Right hindlimb (tissue), 1 donor: Measurements from ENCODE around the gene RPRD1A.
"Not testable (repeated sequence)": the region's sequence is repeated elsewhere in the genome, so short reads cannot be mapped to it uniquely, and the experiment has no call there.

Experiments
- DNase-seq: peaks from one replicate; pipeline ENCODE4 v3.0.0-alpha.2; 2018

Gene RPRD1A

DNA sequence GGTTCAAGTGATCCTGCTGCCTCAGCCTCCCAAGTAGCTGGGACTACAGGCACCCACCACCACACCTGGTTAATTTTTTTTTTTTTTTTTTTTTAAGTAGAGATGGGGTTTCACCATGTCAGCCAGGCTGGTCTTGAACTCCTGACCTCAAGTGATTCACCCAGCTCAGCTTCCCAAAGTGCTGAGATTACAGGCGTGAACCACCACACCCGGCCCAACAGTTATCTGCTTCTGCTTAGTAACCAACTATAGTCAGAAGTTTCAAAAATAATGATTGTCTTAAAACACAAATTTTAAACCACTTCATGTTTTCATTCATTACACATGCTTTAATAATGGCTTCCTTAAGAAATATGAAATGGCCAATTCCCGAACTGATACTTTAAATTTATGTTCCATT, 43.1 kb downstream of the RPRD1A start:
- DNase-seq, result not testable (repeated sequence)

DNA sequence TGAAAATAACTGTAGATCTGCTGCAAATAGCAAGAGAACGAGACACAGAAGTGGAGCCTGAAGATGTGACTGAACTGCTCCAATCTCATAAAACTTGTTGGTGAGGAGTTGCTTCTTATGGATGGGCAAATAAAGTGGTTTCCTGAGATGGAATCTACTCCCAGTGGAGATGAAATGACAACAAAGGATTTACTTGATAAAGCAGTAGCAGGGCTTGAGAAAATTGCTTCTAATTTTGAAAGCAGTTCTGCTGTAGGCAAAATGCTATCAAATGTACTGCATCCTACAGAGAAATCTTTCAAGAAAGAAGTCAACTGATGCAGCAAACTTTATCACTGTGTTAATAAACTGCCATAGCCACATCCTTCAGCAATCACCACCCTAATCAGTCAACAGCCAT, 44.0 kb downstream of the RPRD1A start:
- no peak for DNase-seq

DNA sequence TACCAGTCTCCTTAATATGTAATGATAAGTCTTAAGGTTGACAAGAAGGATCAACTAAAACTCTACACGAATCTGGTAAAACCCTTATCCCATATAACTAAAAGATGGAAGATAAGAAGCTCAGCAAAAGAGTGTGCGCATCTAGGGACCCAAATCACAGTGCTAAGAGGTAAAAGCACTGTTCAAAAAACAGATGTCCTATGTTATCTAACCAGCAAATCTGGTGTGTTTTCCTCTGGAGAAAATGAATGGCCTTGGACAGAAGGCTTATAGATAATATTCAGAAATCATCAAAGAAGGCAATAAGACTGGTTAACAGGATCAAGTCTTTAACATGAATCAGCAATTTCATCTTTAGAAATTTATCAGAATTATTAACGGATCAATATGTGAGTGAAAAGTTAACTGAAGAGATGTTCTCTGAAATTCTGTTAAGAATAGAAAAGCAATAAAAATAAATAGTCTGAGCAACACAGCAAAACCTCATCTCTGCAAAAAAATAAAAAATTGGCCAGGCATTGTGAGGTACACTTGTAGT, 47.1 kb downstream of the RPRD1A start:
- no peak for DNase-seq

DNA sequence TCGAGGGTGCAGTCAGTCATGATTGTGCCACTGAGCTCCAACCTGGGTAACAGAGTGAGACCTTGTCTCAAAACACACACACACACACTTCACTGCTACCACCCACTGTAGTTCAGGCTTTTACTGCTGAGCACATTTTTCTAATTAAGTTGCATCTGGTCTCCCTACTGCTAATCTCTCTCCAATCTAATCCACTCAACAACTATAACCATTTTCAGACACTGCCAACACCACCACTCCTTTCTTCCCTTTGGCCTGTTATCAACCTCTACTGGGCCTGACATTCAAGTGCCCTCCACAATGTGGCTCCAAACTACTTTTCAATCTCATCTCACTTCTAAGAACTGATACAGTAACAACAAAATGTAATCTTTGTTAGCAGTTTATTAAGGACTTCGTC, 50.1 kb downstream of the RPRD1A start:
- no peak for DNase-seq

GRCh38 chr18:36015629-36016028, 51.7 kb downstream of the RPRD1A start:
- no peak for DNase-seq

DNA sequence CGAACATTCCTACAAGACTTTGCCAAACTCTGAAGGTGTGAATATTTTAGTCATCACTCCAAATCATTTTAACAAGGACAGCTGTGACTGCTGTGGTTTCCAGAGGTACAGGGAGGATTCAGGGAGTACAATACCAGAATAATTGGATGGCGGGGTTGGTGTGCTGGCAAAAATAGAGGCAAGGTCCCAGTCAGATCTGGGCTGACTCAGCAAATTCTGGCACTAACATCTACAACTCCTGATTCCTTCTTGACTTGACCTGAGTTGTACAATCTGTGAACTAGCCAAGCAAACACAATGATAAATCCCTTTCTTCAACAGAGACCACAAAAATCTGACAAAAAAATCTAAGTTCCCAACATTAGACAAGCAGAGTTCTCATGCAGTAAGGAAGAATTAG, 54.5 kb downstream of the RPRD1A start:
- DNase-seq, result no peak

GRCh38 chr18:36009214-36009613, 58.1 kb downstream of the RPRD1A start:
- DNase-seq, result no peak

- DNase-seq, result no peak
Observed at GRCh38 chr18:36006997-36007396, 60.4 kb downstream of the RPRD1A start.

- no peak for DNase-seq
Observed at GRCh38 chr18:35999925-36000324, 67.4 kb downstream of the RPRD1A start.

- no peak for DNase-seq
Observed at GRCh38 chr18:35998967-35999366, 68.4 kb downstream of the RPRD1A start.

DNA sequence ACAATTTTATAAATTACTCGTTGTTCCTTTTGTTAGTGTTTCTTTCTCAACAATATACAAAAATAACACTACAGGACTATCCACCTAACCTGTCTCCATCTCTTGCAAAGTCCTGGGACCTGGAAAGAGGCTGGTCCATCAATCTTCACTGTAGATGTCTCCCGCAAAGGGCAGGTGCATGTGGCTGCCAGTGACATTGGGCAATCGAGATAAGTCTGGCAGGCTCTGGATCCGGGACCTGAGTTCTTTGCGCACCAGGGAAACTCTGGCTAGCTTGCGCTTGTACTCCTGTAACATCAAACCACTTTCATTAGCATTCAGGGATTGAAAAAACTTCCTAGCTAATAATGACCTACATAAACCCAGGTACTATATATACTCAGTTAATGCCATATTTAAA, 74.3 kb downstream of the RPRD1A start:
- no peak for DNase-seq

GRCh38 chr18:35991696-35992095, 75.7 kb downstream of the RPRD1A start:
- no peak for DNase-seq

DNA sequence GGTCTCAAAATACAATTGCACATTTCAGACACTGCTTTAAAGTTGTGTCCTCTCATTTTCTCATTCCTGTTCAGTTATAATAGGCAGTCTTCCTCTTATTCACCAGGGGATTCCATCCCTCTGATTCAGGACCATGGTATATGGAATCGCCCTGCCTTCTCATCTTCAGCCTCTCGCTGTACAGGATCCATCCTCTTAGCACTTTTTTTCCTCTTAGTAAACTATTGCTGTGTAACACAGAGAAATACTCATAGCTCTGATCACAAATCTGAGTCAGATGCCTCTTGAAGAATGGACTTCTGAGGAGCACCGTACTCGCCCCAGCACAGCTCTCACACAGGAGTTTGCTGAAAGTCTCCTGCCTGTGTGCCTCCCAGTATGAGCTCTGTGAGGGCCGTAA, 83.5 kb downstream of the RPRD1A start:
- no peak for DNase-seq

- DNase-seq, result no peak
Observed at GRCh38 chr18:35983147-35983546, 84.2 kb downstream of the RPRD1A start.

DNA sequence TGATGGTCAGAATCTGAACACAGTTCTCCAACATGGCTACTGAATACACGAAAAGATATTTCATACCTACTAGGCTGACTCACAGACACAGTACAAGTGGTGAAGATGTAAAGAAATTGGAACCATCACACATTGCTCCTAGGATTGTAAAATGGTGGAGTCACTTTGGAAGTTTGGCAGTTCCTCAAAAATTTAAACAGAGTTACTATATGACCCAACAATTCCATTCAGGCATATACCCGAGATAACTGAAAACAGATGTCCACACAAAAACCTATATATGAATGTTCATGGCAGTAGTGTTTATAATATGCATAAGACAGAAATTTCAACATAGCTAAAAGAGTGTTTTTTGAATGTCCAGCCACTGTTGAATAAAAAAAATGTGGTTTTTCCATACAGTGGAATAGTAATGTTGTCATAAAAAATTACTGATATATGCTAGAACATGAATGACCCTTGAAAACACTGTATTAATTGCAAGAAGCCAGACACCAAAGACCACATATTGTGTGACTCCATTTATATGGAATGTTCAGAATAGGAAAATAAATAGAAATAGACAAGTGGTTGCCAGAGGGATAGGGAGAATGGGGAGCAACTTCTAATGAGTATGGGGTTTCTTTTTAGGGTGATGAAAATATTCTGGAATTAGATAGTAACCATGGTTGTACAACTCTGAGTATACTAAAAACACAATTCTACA, 84.8 kb downstream of the RPRD1A start:
- DNase-seq, result no peak

DNA sequence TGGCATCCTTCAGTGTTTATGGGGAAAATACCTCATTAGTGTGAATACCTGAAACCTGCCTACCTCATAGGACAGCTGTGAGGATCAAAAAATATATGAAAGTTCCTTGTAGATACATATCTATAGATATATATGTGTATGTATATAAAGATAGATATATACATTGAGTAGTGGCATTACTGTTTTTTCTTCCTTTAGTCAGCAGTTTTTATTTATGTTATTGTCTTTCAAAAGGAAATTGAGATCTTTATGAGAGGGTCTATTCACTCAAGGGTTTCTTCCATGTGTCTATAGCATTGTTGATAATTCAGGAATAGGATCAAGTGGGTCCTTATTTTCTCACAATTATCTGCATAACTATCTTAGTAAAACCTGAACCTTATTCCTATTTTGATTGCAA, 88.2 kb downstream of the RPRD1A start:
- DNase-seq, result no peak

DNA sequence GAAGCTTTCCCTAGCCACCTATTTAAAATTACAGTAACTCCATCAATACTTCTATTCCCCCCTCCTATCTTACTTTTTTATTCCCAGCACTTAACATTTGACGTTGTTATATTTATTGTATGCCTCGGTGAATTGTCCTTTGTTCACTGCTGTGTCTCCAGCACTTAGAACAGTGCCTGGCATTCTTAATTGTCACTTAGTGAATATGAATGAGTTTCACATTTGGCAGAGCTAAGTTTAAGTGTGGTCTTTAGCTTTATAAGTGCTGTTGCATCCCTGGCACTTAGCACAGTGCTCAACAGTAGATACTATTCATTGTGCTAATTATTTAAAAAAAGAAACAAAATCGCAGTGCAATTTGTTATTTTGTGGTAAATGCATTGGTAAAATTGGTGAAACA, 93.2 kb downstream of the RPRD1A start:
- DNase-seq, result no peak

GRCh38 chr18:35973650-35974049, 93.7 kb downstream of the RPRD1A start:
- no peak for DNase-seq

DNA sequence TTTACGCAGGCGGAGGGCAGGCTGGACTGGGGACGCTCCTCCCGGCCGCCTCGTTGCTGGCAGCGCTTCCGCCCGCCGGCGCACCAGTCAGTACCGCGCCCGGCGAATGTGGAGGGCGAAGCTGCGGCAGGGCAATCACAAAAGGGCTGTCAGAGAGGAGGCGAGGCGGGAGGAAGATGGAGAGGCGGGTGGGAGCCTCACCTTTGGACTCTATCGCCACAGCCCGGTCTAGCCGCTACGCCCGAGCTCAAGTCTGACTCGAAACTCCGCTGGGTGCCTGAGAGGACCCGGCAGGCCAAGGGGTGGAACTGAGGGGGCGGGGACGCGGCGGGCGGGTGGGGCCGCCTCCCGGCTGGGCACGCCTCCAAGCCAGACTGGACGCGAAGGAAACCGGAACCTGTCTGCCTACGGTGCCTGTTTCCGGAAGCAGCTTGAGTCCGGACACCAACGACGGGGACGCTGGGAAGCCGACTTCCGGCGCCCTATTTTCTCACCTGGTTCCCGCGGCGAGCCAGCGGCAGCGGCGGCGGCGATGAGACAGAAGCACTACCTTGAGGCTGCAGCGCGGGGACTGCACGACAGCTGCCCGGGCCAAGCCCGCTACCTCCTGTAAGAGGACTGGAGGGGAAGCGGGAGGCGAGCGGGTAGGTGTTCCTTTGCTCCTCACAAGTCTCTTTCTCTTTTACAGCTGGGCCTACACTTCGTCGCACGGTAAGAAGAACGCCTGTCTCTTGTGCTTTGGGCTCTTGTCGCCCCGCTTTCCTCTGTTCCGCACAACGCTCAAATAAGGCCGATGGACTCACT, 95.0 kb downstream of the RPRD1A start, which contains the start of gene RMP24:
RMP24 (plus strand) TSS at position 483 of the 804 bp plus-strand sequence.
- peak; percentile 96 for DNase-seq

- no peak for DNase-seq
Observed at GRCh38 chr18:35971661-35972196, 95.6 kb downstream of the RPRD1A start.

DNA sequence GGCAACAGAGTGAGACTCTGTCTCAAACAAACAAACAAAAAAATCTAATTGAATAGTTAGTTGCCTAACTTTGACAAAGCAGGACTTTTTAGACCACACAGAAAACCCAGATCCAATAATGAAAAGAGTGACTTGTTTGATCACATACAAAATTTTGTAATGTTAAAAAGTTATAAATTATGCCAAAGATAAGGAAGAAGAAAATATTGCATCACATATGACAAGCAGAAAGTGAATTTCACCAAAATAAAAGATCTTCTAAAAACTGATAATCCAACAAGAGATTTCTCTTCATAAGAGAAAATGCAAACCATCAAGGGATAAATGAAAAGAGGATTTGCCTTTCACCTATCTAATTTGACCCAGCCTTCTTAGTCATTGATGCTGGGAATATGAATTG, 97.7 kb downstream of the RPRD1A start:
- no peak for DNase-seq

DNA sequence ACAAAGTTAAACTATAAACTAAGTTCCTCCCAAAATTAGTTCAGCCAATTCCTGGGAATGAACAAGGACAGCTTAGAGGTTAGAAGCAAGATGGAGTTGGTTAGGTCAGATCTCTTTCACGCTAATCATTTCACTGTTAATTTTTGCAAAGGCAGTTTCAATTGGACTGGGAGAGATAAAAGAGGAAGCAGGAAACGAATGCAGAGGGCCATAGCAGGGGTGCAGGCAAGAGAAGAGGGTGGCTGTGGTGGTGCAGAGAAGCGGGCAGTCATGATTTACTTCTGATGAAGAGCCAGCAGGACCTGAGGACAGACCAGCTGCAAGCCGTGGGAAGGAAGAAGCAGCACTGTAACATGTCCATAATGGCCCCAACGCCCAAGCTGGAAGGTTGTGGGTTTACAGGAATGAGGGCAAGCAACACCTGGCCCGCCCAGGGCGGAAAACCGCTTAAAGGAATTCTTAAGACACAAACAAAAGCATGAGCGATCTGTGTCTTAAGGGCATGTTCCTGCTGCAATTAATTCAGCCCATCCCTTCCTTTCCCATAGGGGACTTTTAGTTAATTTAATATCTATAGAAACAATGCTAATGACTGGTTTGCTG, 99.0 kb downstream of the RPRD1A start:
- no peak for DNase-seq

DNA sequence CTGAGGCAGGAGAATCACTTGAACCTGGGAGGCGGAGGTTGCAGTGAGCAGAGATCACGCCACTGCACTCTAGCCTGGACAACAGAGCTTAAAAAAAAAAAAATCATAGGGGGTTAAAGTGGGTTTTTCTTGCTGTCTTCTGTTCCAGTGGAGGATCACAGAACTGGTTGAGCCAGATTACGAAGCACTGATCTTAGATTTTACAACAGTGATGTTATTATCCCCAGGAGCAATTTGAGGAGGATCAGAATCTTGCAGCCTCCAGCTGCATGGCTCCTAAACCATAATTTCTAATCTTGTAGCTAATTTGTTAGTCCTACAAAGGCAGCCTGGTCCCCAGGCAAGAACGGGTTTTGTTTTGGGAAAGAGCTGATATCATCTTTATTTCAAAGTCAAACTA, 99.5 kb downstream of the RPRD1A start:
- DNase-seq, result not testable (repeated sequence)
